ENCODE data around the gene HECTD2. TPM values are rescaled to one million over a fixed set of nuclear protein-coding genes. Genes with fewer than 3 reads are reported as not detected.

HECTD2 gene
- total RNA-seq, 1 donor from 2014 or later, result 1.6 TPM

- Histone ChIP-seq H3K36me3 (ENCODE audit: control insufficient read depth, insufficient read depth, low read length) (no peaks in the 10 kb centered on the region), H3K4me3 (ENCODE audit: low read depth, low read length) (no peak overlapping the region), H3K27me3 (ENCODE audit: control insufficient read depth, insufficient read depth, low read length) (no peaks in the 10 kb centered on the region)
- DNase-seq (ENCODE audit: low read depth) (no peak), FAIRE-seq (no peak)
- no peak for TF ChIP-seq CTCF (IDR thresholded peaks at IDR 0.05; ENCODE audit: insufficient read depth, low read length, severe bottlenecking)
Measured at GRCh38 chr10:91495402-91495801, 85.3 kb downstream of the HECTD2 start.

- Histone ChIP-seq H3K36me3 (ENCODE audit: control insufficient read depth, insufficient read depth, low read length) (no peaks in the 10 kb centered on the region), H3K27me3 (ENCODE audit: control insufficient read depth, insufficient read depth, low read length) (no peaks in the 10 kb centered on the region), H3K4me3 (ENCODE audit: low read depth, low read length) (no peak overlapping the region)
- FAIRE-seq, result no peak
- no peak for DNase-seq (ENCODE audit: low read depth)
- no peak for TF ChIP-seq CTCF (IDR thresholded peaks at IDR 0.05; ENCODE audit: insufficient read depth, low read length, severe bottlenecking)
Measured at GRCh38 chr10:91496016-91496415, 85.9 kb downstream of the HECTD2 start.

GRCh38 chr10:91511549-91512330, 101.6 kb downstream of the HECTD2 start:
- FAIRE-seq (no peak), DNase-seq (ENCODE audit: low read depth) (peak; percentile 81)
- no peak for TF ChIP-seq CTCF (IDR thresholded peaks at IDR 0.05; ENCODE audit: insufficient read depth, low read length, severe bottlenecking)
- H3K4me3 ChIP-seq (ENCODE audit: low read depth, low read length), result no peak overlapping the region
- H3K36me3 ChIP-seq (ENCODE audit: control insufficient read depth, insufficient read depth, low read length), result no peaks in the 10 kb centered on the region
- H3K27me3 ChIP-seq (ENCODE audit: control insufficient read depth, insufficient read depth, low read length), result no peaks in the 10 kb centered on the region

- Histone ChIP-seq H3K4me3 (ENCODE audit: low read depth, low read length) (no peak overlapping the region), H3K27me3 (ENCODE audit: control insufficient read depth, insufficient read depth, low read length) (no peaks in the 10 kb centered on the region), H3K36me3 (ENCODE audit: control insufficient read depth, insufficient read depth, low read length) (no peaks in the 10 kb centered on the region)
- no peak for FAIRE-seq
- TF ChIP-seq CTCF (IDR thresholded peaks at IDR 0.05; ENCODE audit: insufficient read depth, low read length, severe bottlenecking), result no peak
- DNase-seq (ENCODE audit: low read depth), result no peak
Measured at GRCh38 chr10:91512458-91512857, 102.3 kb downstream of the HECTD2 start.

- TF ChIP-seq CTCF (IDR thresholded peaks at IDR 0.05; ENCODE audit: insufficient read depth, low read length, severe bottlenecking), result no peak
- H3K27me3 ChIP-seq (ENCODE audit: control insufficient read depth, insufficient read depth, low read length), result no peaks in the 10 kb centered on the region
- FAIRE-seq, result no peak
- no peak for DNase-seq (ENCODE audit: low read depth)
- H3K36me3 ChIP-seq (ENCODE audit: control insufficient read depth, insufficient read depth, low read length), result no peaks in the 10 kb centered on the region
- no peak overlapping the region for H3K4me3 ChIP-seq (ENCODE audit: low read depth, low read length)
Measured at GRCh38 chr10:91513598-91514424, 103.7 kb downstream of the HECTD2 start.
